GM19193 (cell line): ENCODE data around the gene ALG3.

ENCODE experiments used
- POLR2A ChIP-seq: IDR thresholded peaks from 4 replicates; pipeline ENCODE4 v1.6.1; 2011; ENCODE audit not compliant: insufficient read depth, insufficient read length; ENCODE audit errors: extremely low read depth

ALG3 gene

GRCh38 chr3:184241447-184242296 lies 7.1 kb downstream of the ALG3 start:
- peak; percentile 17 for TF ChIP-seq POLR2A

GRCh38 chr3:184241141-184241446 lies 7.7 kb downstream of the ALG3 start:
- no peak for TF ChIP-seq POLR2A

- TF ChIP-seq POLR2A, result no peak
Observed at GRCh38 chr3:184240384-184241140, 8.2 kb downstream of the ALG3 start.

GRCh38 chr3:184239708-184240107 lies 9.1 kb downstream of the ALG3 start:
- no peak for TF ChIP-seq POLR2A

- no peak for TF ChIP-seq POLR2A
Observed at GRCh38 chr3:184239221-184239620, 9.5 kb downstream of the ALG3 start.

GRCh38 chr3:184238246-184238818 lies 10.4 kb downstream of the ALG3 start:
- TF ChIP-seq POLR2A, result no peak

- no peak for TF ChIP-seq POLR2A
Observed at GRCh38 chr3:184237807-184238206, 11.0 kb downstream of the ALG3 start.

GRCh38 chr3:184237211-184237610 lies 11.6 kb downstream of the ALG3 start:
- TF ChIP-seq POLR2A, result no peak

- TF ChIP-seq POLR2A, result no peak
Observed at GRCh38 chr3:184236636-184237035, 12.1 kb downstream of the ALG3 start.

GRCh38 chr3:184236033-184236410 lies 12.7 kb downstream of the ALG3 start:
- no peak for TF ChIP-seq POLR2A

GRCh38 chr3:184235381-184236032 lies 13.3 kb downstream of the ALG3 start:
- no peak for TF ChIP-seq POLR2A

GRCh38 chr3:184234671-184235380 lies 13.9 kb downstream of the ALG3 start:
- TF ChIP-seq POLR2A, result no peak

- no peak for TF ChIP-seq POLR2A
Observed at GRCh38 chr3:184234224-184234623, 14.5 kb downstream of the ALG3 start.

GRCh38 chr3:184233127-184233843 lies 15.5 kb downstream of the ALG3 start:
- TF ChIP-seq POLR2A, result no peak

- no peak for TF ChIP-seq POLR2A
Observed at GRCh38 chr3:184231671-184232070, 17.1 kb downstream of the ALG3 start.
